Superior temporal gyrus (tissue), 1 donor: Measurements from ENCODE around the gene RUFY1.
A peak's percentile ranks its signal among the peaks of the same experiment; 100 is the strongest.
"Not testable (repeated sequence)": the region's sequence is repeated elsewhere in the genome, so short reads cannot be mapped to it uniquely, and the experiment has no call there.

Source experiments
- DNase-seq: peaks from one replicate; pipeline ENCODE4 v3.0.0-alpha.2; 2016; ENCODE audit errors: extremely low spot score

The RUFY1 gene

DNA sequence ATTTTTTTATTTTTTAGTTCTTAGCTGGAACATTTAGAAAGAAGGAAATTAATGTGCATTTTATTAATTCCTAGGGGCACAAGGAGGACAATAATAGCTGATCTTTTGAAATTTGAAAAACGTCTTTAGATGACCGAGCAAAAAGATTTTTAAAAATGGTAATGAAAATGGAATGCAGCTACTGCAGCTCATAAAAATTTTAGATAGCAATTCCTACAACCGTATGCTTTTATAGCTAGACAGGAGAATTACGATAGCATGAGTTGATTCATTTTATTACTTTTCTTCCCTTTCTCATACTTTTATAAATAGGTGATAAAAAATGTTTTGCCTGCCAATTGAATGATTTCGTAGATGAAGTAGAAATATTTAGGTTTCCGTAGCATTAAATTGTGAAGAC lies 13.7 kb upstream of the RUFY1 start:
- DNase-seq, result no peak

DNA sequence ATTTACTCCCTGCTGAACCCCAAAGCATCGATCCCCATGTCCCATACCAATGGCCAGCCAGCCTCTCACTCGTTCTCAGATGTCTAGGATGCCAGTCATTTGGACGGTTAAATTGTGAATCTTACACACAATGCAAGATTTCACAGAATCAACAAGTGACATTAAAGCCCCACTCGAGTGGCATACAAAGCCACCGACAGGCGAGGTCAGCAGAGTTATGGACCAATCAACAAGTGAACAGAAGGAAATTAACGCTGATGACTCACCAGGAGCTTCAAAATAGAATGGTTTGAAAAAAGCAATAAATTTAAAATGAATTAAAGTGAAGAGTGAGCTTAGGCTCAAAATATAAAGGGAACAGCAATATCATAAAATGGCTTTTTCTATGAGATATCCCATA lies 8.2 kb upstream of the RUFY1 start:
- no peak for DNase-seq

DNA sequence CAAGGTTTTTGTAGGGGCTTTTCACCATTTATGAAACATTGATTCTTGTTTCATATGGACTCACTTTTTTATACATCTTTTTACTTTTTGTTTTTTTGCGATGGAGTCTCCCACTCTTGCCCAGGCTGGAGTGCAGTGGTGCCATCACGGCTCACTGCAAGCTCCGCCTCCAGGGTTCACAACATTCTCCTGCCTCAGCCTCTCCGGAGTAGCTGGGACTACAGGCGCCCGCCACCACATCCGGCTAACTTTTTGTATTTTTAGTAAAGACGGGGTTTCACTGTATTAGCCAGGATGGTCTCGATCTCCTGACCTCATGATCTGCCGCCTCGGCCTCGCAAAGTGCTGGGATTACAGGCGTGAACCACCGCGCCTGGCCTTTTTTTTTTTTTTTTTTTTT lies 7.1 kb upstream of the RUFY1 start:
- DNase-seq, result not testable (repeated sequence)

DNA sequence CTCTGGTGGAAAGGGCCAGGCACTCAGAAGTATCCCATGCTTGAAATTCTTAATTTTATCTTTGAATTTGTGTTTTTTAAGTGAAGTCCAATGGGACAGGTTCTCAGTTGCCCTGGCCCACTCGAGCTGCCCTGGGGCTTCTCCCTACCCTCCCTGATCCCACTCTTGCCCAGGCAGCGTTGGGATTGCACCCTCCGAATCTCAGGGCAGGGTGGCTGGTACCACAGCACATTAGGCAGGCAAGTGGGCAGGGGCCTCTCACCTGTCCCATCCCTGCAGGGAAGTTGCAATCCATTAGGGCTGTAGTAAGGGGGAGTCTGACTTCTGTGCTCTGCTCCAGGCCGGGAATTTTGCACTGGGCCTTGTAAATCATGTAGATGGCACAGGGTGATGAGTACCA lies 2.7 kb downstream of the RUFY1 start:
- no peak for DNase-seq

DNA sequence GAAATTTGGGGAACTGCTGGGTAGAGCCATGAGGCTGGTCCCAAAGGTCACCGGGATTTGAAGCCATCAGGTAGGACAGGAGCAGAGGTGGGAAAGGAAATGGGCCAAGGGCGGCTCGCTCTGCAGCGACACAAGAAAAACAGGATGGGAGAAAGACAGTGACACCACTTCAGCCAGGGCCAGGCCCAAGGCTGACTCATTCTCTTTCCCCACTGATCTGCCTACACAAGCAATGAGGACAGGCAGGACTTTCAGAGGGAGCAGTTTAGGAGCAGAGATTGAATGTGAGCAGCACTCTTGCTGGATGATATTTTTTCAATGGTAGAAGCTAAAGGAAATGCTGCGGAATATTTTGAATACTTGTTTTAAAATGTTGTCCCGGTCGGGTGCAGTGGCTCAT lies 3.5 kb downstream of the RUFY1 start:
- DNase-seq, result no peak

DNA sequence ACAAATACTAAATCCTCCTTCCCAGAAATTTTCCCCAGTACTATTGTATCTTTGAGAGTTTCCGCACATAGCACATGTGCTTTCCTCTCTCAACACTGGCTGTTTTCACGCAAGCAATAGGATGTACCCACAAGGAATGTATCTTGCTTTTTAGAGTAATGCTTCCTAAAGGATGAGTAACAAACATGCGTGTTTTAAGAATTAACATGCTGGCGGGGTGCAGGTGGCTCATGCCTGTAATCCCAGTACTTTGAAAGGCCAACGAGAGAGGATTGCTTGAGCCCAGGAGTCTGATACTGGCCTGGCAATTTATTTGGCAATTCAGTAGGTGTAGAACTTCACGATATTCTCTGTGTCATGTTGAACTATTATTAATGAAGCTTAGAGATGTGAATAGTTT lies 4.6 kb downstream of the RUFY1 start:
- no peak for DNase-seq

DNA sequence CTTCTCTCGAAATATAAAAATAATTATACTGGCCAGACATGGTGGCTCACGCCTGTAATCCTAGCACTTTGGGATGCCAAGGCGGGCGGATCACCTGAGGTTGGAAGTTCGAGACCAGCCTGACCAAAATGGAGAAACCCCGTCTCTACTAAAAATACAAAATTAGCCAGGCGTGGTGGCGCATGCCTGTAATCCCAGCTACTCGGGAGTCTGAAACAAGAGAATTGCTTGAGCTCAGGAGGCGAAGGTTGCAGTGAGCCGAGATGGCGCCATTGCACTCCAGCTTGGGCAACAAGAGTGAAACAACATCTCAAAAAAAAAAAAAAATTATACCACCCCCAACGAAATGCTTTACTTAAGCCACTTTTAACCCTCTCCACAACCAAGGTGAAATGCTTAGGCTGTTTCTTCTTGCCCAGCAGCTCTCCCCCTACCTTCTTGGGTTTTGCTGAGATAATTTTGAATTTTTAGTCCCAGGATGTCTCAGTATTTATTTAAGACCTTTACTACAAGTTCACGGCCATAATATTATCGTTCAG lies 8.0 kb downstream of the RUFY1 start:
- DNase-seq, result not testable (repeated sequence)

DNA sequence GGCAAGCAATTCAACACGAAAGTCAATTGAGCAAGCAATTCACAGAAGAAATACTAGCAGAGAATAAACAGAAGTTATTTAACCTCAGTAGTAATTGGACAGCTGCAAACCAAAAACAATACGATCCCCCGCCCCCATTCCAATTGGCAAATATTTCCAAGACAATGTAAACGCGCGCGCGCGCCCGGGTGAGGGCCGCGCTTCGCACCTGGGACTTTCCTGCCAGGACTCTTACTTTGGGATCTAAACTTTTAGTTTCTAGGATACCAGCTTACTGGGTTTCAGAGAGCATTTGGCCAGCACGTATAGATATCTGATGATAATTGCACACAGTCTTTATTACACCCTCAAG lies 8.6 kb downstream of the RUFY1 start:
- DNase-seq, result no peak

DNA sequence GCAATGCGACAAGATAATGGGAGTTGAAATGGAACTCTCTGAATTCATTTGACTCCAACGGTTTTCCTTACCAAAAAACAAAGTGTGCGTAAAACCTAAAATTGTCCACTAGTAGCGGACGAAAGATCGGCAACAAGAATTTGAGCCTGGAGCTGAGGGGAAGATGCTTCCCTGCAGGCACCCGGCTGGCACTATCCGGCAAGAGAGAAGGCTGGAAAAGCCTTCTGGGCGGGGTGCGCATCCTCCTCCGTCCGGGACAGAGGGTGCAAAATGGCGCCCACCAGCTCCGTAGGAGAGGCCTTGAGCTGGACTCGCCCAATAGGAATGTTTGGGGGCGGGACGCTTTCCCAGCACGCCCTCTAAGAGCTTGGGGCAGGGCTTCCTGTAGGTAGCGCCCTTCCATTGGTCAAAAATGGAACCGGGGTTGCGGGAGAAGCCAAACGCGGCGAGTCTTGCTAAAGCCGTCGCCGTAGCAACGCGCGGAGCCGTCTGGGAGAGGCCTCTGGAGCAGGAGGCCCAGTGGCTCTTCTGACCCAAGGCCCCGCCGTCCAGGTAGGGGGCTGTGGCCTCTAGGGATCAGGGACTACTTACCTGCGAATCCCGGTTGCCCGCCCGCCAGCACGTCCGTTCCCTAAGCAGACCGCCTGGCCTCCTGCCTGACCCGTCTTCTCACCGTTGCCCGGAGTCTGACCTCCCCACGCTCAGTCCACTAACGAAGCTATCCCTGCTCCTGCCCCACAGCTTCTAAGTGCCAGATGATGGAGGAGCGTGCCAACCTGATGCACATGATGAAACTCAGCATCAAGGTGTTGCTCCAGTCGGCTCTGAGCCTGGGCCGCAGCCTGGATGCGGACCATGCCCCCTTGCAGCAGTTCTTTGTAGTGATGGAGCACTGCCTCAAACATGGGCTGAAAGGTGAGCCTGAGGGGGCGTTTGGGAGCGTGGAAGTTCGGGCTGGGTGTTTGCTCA lies 9.2 kb downstream of the RUFY1 start:
- DNase-seq, result peak; percentile 99

DNA sequence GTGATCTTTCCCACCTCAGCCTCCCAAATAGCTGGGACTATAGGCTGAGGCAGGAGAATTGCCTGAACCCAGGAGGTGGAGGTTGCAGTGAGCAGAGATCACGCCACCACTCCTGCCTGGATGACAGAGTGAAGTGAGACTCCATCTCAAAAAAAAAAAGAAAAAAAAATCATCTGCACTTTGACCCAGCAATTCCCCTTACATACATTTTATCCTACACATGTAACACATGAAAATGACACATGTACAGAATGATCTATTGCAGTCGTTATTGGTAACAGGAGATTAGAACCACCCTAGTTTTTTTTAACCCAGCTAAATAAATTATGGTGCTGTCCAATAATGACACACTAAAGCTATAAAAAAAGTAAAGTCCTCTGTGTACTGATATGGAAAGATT lies 14.2 kb downstream of the RUFY1 start:
- DNase-seq, result no peak

DNA sequence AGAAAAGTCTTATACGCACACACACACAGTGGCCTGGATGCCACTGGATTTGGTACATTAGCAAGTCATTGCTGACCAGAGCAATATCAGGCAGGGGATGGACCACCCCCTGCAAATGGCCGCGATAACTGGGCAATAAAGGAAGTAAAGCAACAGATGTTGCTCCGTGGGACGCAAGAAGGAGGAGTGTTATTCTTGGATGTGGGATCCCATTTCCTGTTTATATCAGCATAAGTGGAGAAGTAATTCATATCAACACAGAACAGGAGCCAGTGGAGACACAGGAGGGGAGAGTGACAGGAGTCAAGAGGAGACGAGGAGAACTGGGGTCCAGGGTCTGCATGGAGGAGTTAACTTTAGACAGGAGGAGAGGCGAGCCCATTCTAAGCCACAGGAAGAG lies 18.4 kb downstream of the RUFY1 start:
- DNase-seq, result no peak

DNA sequence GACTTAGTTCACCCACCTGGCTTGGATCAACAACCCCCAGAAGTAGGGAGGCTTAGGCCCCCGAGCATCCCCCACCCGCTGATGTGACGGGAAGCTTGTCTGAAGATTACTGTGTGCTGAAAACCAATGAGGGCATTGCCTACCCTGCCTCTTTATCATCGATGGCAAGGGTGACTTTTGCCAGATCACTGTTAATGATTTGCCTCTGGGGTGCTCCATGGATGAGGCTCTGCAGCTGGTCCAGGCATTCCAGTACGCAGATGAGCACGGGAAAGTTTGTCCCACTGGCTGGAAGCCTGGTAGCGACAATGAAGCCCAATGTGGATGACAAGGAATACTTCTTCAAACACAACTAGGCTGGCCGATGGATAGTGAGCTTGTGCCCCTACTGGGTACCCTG lies 22.0 kb downstream of the RUFY1 start:
- no peak for DNase-seq

DNA sequence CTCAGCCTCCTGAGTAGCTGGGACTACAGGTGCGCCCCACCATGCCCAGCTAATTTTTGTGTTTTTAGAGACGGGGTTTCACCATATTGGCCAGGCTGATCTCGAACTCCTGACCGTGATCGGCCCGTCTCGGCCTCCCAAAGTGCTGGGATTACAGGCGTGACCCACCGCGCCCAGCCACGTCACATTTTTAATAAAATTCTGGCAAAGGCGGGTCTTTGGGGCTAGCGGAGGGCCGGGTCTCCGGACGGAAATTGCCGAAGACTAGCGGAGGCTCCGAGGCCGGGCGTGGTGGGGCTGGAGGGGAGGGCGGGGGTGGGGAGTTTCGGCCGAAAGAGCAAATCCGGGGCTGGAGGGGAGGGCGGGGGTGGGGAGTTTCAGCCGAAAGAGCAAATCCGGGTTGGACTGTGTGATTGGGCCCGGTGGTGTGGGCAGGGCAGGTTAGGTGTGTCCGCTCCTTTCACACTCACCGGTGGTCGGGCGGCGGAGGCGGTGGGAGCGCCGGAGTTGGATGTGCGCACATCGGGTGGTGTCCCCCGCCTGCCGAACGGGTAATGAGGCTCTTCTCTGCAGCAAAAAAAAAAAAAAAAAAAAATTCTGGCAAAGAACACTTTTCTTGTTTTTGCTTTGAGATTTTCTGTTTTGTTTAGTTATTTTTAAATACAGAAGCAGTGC lies 27.1 kb downstream of the RUFY1 start:
- DNase-seq, result no peak

DNA sequence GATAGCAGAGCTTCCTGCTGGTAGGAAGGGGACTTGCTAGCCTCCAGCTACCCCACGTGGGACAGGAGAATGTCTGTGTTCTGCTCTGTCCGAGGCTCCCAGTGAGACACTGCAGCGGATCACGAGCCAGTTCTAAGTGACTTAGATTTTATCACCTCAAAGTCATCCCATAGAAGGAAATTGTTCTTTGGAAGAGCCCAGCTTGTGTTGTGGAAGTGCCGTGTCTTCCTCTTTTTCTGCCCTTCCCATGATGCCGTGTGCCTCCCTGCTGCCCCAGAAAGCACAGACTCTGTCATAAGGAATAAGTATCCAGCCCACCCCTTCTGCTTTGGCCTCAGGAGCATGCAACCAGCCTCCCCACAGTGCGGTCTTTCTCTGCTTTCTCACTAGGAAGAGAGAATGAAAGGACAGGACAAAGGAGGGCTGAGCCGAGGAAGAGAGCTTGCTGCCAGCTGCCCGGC lies 35.6 kb downstream of the RUFY1 start:
- no peak for DNase-seq

DNA sequence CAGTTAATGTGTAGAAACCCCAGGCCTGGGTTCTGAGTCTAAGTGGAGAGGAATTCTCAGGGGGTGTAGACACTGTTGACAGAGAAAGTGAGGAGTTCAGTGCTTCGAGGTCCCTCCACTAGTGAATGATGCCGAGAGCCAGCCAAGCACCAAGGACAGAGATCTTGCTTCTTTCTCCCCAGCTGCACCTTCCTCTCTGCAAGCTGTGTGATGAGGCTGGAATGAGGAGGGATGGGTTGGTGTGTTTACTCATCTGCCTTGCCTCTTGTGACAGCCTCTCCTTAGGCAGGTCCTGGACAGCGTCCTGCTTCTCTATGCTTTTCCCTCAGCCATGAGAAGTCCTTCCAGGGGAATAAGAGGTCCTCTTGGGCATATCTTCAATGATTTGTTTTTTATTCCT lies 37.8 kb downstream of the RUFY1 start:
- DNase-seq, result no peak

DNA sequence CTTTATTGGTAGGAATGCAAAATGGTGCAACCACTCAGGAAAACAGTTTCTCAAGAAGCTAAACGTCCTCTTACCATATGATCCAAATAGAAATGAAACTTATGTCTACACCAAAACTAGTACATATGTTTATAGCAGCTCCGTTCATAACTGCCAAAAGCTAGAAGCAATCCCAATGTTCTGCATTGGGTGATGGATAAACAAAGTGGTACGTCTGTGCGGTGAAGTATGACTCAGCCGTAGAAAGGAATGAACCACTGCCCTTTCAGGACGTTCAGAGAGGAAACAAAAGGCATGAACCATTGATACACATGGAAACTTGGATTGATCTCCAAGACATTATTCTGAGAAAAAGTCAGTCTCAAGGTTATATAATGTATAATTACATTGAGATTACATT lies 45.6 kb downstream of the RUFY1 start:
- DNase-seq, result no peak

DNA sequence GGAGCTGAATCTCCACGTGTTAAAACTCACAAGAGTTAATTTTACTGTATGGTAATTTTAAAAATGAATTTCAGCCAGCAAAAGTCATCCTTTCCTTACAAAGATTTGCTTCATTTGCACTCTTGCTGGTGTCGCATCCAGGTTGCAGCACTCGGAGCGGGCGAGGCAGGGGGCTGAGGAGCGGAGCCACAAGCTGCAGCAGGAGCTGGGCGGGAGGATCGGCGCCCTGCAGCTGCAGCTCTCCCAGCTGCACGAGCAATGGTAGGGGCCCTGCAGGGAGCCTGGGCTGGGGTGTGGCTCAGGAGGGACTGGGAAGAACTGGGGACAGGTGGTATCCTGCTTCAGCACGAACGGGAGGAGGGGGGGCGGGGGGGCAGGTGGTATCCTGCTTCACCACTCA lies 46.1 kb downstream of the RUFY1 start:
- DNase-seq, result no peak

DNA sequence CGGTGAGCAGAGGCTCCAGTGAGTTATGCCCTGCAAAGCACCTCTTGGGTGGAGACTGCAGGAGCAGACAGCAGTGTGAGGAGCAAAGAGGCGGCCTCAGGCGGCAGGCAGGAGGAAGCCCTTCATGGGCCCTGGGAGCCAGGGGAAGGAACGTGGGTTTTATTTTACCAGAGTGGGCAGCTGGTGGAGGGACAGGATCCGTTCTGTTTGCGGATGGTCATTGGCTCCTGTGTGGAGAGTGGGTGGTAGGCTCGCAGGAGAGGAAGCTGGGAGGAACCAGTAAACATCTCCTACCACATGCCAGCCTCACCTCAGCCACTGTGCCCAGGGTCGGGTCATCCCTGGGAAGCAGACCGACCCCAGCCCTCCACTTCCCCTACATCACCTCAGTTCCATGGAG lies 48.7 kb downstream of the RUFY1 start:
- no peak for DNase-seq

DNA sequence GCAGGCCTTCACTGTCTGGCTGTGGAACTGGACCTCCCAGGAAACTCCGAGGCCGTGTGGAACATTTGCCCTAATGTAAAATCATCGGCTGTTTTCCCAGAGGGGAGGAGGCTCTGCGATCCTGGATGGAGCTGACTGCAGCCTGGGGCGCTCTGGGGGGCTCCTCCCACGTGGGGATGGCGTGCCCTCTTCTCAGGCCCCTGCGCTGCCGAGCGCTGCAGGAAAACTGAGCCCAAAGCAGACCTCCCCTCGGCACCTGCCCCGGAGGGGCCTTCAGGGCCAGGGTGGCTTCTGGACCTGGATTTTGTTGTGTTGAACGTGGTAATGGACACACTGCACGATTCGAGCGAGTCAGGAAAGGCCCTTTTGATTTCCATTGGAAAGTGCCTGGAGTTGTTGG lies 49.2 kb downstream of the RUFY1 start:
- no peak for DNase-seq

DNA sequence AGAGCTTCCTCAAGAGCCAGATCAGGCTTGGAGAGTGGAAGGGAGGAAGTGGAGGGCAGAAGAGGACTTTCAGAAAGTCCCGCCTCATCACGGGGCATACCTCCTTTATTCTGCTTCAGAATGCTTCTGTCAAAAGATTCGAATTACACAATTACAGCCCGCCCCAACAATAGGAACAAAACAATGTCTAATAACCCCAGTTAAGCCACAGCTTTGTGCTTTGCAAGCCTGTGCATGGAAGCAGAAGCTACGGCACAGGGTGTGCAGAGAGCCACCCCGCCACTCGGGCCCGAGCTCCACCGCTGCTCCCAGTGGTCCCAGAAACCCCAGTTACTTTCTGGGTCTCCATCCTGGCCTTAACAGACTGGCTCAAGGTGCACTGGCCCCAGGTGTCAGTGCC lies 49.6 kb downstream of the RUFY1 start:
- no peak for DNase-seq

DNA sequence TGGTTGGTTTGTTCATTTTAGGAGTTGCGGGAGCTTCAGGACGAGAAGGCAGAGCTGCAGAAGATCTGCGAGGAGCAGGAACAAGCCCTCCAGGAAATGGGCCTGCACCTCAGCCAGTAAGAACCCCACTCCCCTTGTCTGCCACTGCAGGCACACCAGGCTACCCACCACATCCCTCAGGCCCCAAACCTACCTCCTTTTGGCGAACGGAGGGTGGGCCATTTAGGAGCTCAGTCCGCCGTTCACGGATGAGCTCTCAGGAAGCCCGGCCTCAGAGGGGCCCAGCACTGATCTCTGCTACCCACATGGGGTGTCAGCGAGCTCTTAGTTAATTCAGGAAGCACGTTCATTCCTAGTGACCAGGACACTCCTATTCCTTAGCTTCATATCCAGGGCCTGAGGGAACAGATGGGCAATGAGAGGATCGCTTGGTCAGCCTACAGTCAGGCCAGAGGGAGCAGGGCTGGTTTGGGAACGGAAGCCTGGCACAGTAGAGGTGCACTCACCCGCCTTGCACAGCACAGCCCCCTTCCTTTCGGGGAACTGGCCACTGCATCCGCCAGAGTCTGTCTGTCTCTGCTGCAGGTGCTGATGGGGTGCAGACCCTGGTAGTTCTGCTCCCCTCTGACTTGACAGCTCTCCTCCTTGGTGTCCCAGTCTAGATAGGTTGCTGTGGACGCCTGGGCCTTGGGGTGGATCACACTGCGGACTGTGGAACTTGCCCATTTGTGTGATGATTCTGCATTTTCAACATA lies 51.7 kb downstream of the RUFY1 start:
- DNase-seq, result no peak

DNA sequence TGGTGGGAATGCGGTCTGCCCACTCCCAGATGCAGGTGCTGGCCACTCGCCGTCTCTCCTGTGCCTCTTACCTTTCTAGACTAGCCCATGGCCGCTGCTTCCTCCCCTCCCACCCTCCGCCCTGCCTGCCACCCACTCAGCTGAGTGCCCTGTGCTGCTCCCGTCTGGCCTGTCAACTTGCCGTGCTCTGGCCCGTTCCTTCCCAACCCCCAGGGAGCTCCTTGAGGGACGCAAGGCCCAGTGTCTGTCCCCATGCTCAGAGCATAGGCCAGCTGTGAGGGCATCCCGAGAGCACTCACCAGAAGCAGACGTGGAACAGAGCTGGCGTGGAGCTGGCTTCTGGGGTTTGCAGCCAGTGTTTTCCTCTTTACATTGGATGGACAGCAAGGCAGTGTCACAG lies 53.0 kb downstream of the RUFY1 start:
- no peak for DNase-seq
